ENCODE measurements around the gene TEPSIN. TPM values are rescaled to one million over a fixed set of nuclear protein-coding genes. Genes with fewer than 3 reads are reported as not detected.

Gene TEPSIN
- total and polyA plus RNA-seq, 9 donors, result 2.5 to 30.2 (median 24.5) TPM

DNA sequence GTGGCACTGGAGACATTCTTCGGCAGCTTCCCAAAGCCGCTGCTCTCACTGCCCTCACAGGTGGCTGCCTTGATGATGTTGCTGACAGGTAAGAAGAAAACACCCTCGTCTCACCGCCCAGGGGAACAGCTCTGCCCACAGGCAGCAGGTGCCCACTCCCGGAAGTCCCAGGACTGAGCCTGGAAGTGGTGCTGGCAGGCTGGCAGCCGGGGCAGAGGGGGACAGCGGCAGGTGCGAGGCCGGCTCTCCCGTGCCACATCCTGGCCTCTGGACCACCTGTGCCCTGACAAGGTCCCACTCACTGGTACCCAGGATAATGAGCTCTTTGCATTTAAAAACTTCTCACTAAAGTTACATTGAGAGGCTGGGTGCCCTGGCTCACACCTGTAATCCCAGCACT, 36.5 kb downstream of the TEPSIN start:
- no peak for DNase-seq
- Histone ChIP-seq H3K36me3 (no peaks in the 10 kb centered on the region), H3K27me3 (no peaks in the 10 kb centered on the region), H3K9me3 (no peaks in the 10 kb centered on the region), H3K4me3 (no peak overlapping the region), H3K4me1 (ENCODE audit: insufficient read depth) (no peaks in the 10 kb centered on the region), H3K27ac (no peak overlapping the region)
- WGBS, 3 donors, result 90 to 96% (median 94%) methylated on average over 5 to 10 of the region's 10 CpGs
- TF ChIP-seq EP300 (IDR thresholded peaks at IDR 0.05), result no peak
- intact Hi-C loops (cut with DNase I), result loop anchor here in 1 of 4 donors (10.0 kb wide), 1 partner anchor 58 kb away; no protein-coding TSS in a partner anchor

DNA sequence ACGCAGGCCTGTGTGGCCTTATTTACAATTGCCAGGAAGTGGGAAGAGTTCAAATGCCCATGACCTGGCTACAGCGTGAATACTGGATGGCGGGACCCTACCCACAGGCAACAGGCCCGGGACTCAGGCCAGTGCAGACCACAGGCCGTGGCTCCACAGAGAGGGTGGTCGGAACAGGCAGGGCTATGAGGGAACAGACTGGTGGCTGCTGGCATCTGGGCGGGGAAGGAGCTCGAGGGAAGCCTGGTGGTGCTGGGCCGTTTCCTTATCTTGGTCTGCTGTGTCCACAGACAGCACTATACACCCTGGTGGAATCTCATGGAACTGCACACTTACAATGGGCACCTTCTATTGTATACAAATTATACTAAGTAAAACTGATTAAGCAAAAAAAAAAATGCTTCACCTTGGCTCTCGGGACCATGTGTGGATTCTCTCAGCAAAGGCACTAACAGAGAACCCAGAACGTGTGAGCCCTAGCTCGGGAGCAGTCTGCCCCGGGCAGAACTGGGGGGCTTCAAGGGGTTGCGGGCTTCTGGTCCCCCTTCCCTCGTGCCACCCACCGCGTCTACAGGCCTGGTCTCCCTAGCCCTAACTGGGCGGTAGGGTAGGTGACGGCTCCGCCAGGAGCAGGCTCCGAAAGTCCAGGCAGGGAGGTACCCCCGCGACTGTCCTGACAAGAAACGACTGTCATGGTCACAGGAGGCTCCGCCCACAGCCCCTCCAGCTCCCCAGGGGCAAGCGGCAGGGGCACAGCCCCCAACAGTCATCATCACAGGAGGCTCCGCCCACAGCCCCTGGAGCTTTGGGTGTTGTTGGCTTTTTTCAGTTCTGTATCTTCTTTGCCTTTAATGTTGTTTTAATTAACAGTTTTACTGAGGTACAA, 37.9 kb downstream of the TEPSIN start:
- H3K4me3 ChIP-seq, result no peak overlapping the region
- no peaks in the 10 kb centered on the region for H3K9me3 ChIP-seq
- H3K27ac ChIP-seq, result no peak overlapping the region
- H3K27me3 ChIP-seq, result no peaks in the 10 kb centered on the region
- no peaks in the 10 kb centered on the region for H3K36me3 ChIP-seq
- WGBS, 3 donors, result 70 to 76% (median 74%) methylated on average over 27 of the region's 27 CpGs
- no peak for DNase-seq
- no peak for TF ChIP-seq POLR2A (IDR thresholded peaks at IDR 0.05)
- no peak for TF ChIP-seq EP300 (IDR thresholded peaks at IDR 0.05)
- TF ChIP-seq, protein P1, sequence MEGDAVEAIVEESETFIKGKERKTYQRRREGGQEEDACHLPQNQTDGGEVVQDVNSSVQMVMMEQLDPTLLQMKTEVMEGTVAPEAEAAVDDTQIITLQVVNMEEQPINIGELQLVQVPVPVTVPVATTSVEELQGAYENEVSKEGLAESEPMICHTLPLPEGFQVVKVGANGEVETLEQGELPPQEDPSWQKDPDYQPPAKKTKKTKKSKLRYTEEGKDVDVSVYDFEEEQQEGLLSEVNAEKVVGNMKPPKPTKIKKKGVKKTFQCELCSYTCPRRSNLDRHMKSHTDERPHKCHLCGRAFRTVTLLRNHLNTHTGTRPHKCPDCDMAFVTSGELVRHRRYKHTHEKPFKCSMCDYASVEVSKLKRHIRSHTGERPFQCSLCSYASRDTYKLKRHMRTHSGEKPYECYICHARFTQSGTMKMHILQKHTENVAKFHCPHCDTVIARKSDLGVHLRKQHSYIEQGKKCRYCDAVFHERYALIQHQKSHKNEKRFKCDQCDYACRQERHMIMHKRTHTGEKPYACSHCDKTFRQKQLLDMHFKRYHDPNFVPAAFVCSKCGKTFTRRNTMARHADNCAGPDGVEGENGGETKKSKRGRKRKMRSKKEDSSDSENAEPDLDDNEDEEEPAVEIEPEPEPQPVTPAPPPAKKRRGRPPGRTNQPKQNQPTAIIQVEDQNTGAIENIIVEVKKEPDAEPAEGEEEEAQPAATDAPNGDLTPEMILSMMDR (IDR thresholded peaks at IDR 0.05), result no peak
- H3K4me1 ChIP-seq (ENCODE audit: insufficient read depth), result no peaks in the 10 kb centered on the region
- intact Hi-C loops (cut with DNase I), result loop anchor here in 1 of 4 donors (10.0 kb wide), 1 partner anchor 56 kb away; no protein-coding TSS in a partner anchor

DNA sequence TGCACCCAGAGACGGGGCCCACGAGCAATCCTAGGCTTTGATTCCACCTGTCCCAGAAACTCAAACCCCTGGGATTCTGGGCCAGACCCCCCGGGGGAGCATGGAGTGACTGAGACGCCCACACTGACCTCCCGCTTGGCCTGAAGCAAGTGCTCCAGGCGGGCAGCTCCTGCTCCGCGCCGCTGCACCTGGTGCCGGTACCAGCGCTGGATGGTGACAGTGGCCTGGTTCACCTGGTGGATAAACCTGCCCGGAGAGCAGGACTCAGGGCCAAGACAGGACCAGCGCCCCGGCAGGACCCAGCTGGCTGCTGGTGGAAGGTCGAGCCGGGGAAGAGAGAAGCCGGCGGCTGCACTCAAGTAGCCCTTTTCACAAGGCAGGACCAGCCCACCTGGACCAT, 38.7 kb downstream of the TEPSIN start:
- intact Hi-C loops (cut with DNase I), result loop anchor here in 1 of 4 donors (10.0 kb wide), 1 partner anchor 55 kb away; no protein-coding TSS in a partner anchor
- Histone ChIP-seq H3K9me3 (no peaks in the 10 kb centered on the region), H3K27ac (no peak overlapping the region), H3K27me3 (no peaks in the 10 kb centered on the region), H3K4me3 (no peak overlapping the region), H3K36me3 (no peaks in the 10 kb centered on the region), H3K4me1 (ENCODE audit: insufficient read depth) (no peaks in the 10 kb centered on the region)
- no peak for DNase-seq
- 87 to 90% (median 90%) methylated on average over 11 to 18 of the region's 18 CpGs for WGBS, 3 donors
- TF ChIP-seq EP300 (IDR thresholded peaks at IDR 0.05), result no peak
- TF ChIP-seq POLR2A (IDR thresholded peaks at IDR 0.05), result no peak
- TF ChIP-seq, protein P1 (IDR thresholded peaks at IDR 0.05), result no peak

DNA sequence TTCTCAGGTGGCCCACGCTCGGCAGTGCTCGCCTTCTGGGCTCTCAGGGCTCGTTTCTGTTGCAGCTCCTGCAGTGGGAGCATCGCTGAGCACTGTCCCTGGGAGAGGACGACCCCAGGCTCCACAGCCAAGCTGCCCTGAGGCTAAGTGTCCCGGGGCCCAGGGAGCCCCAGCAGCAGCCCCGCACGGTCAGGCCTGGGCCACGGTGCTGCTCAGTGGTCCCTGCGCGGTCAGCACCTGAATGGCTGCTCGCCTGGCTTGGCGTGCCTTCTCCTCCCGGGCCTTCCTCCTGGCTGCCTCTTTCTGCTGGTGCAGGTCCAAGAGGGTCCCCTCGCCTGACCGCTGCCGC, 39.4 kb downstream of the TEPSIN start:
- H3K27me3 ChIP-seq, result no peaks in the 10 kb centered on the region
- no peak overlapping the region for H3K27ac ChIP-seq

More for the DNA sequence above, 39.4 kb downstream of the TEPSIN start:
- no peaks in the 10 kb centered on the region for H3K9me3 ChIP-seq
- no peak overlapping the region for H3K4me3 ChIP-seq
- no peak for DNase-seq
- intact Hi-C loops (cut with DNase I), result no loop called here
- TF ChIP-seq, protein P1 (IDR thresholded peaks at IDR 0.05), result no peak
- TF ChIP-seq EP300 (IDR thresholded peaks at IDR 0.05), result no peak
- TF ChIP-seq POLR2A (IDR thresholded peaks at IDR 0.05), result no peak
- no peaks in the 10 kb centered on the region for H3K4me1 ChIP-seq (ENCODE audit: insufficient read depth)
- H3K36me3 ChIP-seq, result no peaks in the 10 kb centered on the region
- 81 to 92% (median 85%) methylated on average over 18 of the region's 18 CpGs for WGBS, 3 donors

Measured in ovary (tissue), 9 donors.